Measurements from ENCODE around the gene PDZRN4.
A peak's percentile ranks its signal among the peaks of the same experiment; 100 is the strongest.
"Not testable (repeated sequence)": the region's sequence is repeated elsewhere in the genome, so short reads cannot be mapped to it uniquely, and the experiment has no call there.

Gene PDZRN4

GRCh38 chr12:41213648-41214047, 25.5 kb downstream of the PDZRN4 start:
- no peak for FAIRE-seq
- no peak for DNase-seq (ENCODE audit: low spot score)

GRCh38 chr12:41217727-41218126, 29.6 kb downstream of the PDZRN4 start:
- no peak for FAIRE-seq
- DNase-seq (ENCODE audit: low spot score), result no peak

GRCh38 chr12:41220931-41221330, 32.8 kb downstream of the PDZRN4 start:
- DNase-seq (ENCODE audit: low spot score) (no peak), FAIRE-seq (no peak)

GRCh38 chr12:41221491-41221890, 33.4 kb downstream of the PDZRN4 start:
- FAIRE-seq (no peak), DNase-seq (ENCODE audit: low spot score) (no peak)

- DNase-seq (ENCODE audit: low spot score) (no peak), FAIRE-seq (no peak)
Observed at GRCh38 chr12:41223600-41223999, 35.5 kb downstream of the PDZRN4 start.

GRCh38 chr12:41224066-41224465, 35.9 kb downstream of the PDZRN4 start:
- DNase-seq (ENCODE audit: low spot score), result no peak
- FAIRE-seq, result no peak

GRCh38 chr12:41225179-41225578, 37.1 kb downstream of the PDZRN4 start:
- FAIRE-seq (no peak), DNase-seq (ENCODE audit: low spot score) (no peak)

GRCh38 chr12:41228066-41228820, 40.1 kb downstream of the PDZRN4 start:
- DNase-seq (ENCODE audit: low spot score), result no peak
- FAIRE-seq, result no peak

- no peak for FAIRE-seq
Observed at GRCh38 chr12:41230756-41231155, 42.6 kb downstream of the PDZRN4 start.

GRCh38 chr12:41234692-41235091, 46.6 kb downstream of the PDZRN4 start:
- DNase-seq (ENCODE audit: low spot score) (no peak), FAIRE-seq (no peak)

More at GRCh38 chr12:41230756-41231155, 42.6 kb downstream of the PDZRN4 start:
- no peak for DNase-seq (ENCODE audit: low spot score)

GRCh38 chr12:41242603-41243002, 54.5 kb downstream of the PDZRN4 start:
- FAIRE-seq, result no peak
- DNase-seq (ENCODE audit: low spot score), result no peak

GRCh38 chr12:41248391-41248790, 60.3 kb downstream of the PDZRN4 start:
- no peak for FAIRE-seq

GRCh38 chr12:41250748-41251147, 62.6 kb downstream of the PDZRN4 start:
- FAIRE-seq, result no peak
- no peak for DNase-seq (ENCODE audit: low spot score)

More at GRCh38 chr12:41248391-41248790, 60.3 kb downstream of the PDZRN4 start:
- no peak for DNase-seq (ENCODE audit: low spot score)

GRCh38 chr12:41254004-41254914, 66.1 kb downstream of the PDZRN4 start:
- DNase-seq (ENCODE audit: low spot score) (no peak), FAIRE-seq (no peak)

- FAIRE-seq; DNase-seq (ENCODE audit: low spot score): not testable (repeated sequence)
Observed at GRCh38 chr12:41263196-41263595, 75.1 kb downstream of the PDZRN4 start.

GRCh38 chr12:41264281-41264680, 76.2 kb downstream of the PDZRN4 start:
- peak; percentile 9 for DNase-seq (ENCODE audit: low spot score)
- FAIRE-seq, result no peak

- no peak for FAIRE-seq
- DNase-seq (ENCODE audit: low spot score), result no peak
Observed at GRCh38 chr12:41269056-41269455, 80.9 kb downstream of the PDZRN4 start.

GRCh38 chr12:41271489-41271888, 83.4 kb downstream of the PDZRN4 start:
- FAIRE-seq, result no peak
- DNase-seq (ENCODE audit: low spot score), result no peak

GRCh38 chr12:41274643-41275042, 86.5 kb downstream of the PDZRN4 start:
- DNase-seq (ENCODE audit: low spot score) (no peak), FAIRE-seq (no peak)

- no peak for FAIRE-seq
- DNase-seq (ENCODE audit: low spot score), result peak; percentile 56
Observed at GRCh38 chr12:41277100-41277945, 89.2 kb downstream of the PDZRN4 start.

- DNase-seq (ENCODE audit: low spot score) (no peak), FAIRE-seq (no peak)
Observed at GRCh38 chr12:41277946-41278267, 89.8 kb downstream of the PDZRN4 start.

Measured in urothelium cell line (cell line).